NCI-H526 treated with DMSO at 0.1 percent for 48 hours (cell line): ENCODE measurements around the gene HMGCS1.
"Not testable (repeated sequence)": the region's sequence is repeated elsewhere in the genome, so short reads cannot be mapped to it uniquely, and the experiment has no call there.

Experiments
- DNase-seq: peaks from one replicate; lab custom pipeline; 2025; lab: John Stamatoyannopoulos, UW

HMGCS1 gene

GRCh38 chr5:43273552-43273951 is 39.7 kb downstream of the HMGCS1 start:
- no peak for DNase-seq

GRCh38 chr5:43270645-43271044 is 42.6 kb downstream of the HMGCS1 start:
- DNase-seq: no peak

DNA sequence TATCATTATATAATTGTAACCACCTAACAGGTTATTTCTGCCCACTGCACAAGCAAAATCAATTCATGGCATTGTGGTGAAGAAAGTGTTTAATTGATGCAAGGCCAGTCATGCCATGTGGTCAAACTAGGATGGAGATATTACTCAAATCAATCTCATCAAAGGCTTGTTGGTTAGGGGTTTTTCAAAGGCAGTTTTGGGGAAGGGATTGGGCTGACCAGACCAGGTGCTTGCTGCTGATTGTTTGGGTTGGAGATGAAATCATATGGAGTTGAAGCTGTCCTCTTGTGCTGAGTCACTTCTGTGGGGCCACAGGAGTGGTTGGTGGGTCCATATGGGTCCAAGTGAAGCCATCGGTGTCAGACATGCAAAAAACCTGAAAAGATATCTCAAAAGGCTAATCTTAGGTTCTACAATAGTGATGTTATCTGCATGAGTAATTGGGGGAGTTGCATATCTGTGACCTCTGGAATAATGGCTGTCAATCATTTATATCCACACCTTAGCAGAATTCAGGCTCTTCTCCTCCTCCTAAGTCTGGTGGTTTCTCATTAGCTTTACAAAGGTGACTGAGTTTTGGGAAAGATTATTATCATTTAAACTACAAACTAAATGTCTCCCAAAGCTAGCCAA is 44.9 kb downstream of the HMGCS1 start:
- no peak for DNase-seq

- DNase-seq: not testable (repeated sequence)
These were observed 50.9 kb downstream of the HMGCS1 start for GRCh38 chr5:43262269-43262668.

DNA sequence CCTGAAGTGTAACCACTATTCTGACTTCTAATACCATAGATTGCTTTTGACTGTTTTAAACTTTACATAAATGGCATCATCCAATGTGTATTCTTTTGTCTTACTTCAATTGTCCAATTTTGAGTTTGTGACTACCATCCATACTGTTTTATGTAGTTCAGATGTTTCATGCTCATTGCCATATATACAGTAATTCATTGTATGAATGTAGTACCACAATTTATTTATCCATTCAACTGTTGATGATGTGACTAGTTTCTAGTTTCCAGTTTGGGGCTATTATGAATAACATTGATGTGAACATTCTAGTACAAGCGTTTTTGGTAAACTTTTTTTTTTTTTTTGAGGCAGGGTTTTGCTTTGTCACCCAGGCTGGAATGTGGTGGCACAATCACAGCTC is 55.1 kb downstream of the HMGCS1 start:
- no peak for DNase-seq

DNA sequence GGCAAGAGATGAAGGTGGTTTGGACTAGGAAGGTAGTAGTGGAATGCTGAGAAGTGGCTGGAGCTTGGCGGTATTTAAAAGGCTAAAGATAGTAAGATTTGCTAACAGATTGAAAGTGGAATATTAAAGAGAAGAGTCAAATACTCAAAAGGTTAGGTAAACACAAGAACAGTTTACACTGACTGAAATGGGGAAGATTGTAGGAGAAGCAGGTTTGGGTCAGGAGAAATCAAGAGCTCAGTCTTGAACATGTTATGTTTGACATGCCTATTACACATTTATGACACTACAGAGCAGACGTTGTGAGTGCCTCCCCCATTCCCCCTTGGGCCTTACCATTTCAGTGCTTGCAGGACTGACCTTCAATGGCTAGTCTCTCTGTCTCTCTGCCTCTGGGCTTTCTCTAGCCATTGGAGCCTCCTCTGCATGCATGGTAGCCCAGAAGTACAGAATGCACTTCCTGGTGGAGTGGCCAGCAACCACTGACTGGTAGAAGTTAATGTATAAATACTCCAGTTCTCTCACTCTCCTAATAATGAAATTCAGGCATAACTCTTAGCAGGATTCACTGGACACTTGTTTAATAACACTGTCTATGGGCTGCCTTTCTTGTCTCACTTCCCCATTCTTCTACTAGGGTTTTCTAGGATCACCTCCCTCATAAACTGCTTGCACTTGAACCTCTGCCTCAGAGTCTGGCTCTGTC is 56.8 kb downstream of the HMGCS1 start:
- no peak for DNase-seq

DNA sequence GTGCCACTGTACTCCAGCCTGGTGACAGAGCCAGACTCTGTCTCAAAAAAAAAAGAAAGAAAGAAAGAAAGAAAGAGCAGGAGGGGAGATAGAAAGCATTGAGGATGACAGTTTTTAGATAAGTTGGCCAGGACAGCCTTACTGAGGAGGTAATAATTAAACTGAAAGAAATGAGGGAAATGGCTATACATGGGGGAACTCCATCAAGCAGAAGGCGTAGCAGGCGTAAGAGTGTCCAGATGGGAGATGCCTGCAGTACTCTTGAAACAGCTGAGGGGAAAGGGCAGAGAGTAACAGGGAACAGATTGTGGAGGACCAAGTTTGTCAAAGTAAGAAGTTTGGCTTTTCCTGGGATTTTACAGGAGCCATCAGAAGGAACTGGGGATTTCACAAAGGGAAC is 57.5 kb downstream of the HMGCS1 start:
- no peak for DNase-seq

- no peak for DNase-seq
These were observed 61.5 kb downstream of the HMGCS1 start for GRCh38 chr5:43251754-43252153.

DNA sequence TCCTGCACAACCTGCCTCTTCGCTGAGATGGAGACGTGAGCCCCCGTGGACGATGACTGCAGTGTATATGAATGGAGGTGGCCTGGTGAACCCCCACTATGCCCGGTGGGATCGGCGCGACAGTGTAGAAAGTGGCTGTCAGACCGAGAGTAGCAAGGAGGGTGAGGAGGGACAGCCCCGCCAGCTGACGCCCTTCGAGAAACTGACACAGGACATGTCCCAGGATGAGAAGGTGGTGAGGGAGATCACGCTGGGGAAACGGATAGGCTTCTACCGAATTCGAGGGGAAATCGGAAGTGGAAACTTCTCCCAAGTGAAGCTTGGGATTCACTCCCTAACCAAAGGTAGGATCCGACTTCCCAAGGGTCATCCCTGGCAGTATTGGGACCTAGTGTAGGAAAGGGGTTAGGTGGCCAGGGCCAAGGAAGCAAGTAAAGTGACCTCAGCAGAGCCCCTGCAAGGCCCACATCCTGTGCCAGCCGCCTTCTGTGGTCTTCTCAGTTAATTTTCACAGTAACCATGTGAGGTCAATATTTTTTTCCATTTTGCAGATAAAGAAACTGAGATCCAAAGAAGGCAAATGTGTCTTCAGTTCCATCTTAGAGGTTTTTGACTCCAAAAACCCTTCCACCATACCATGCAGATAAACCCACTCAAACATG is 67.4 kb downstream of the HMGCS1 start:
- no peak for DNase-seq

DNA sequence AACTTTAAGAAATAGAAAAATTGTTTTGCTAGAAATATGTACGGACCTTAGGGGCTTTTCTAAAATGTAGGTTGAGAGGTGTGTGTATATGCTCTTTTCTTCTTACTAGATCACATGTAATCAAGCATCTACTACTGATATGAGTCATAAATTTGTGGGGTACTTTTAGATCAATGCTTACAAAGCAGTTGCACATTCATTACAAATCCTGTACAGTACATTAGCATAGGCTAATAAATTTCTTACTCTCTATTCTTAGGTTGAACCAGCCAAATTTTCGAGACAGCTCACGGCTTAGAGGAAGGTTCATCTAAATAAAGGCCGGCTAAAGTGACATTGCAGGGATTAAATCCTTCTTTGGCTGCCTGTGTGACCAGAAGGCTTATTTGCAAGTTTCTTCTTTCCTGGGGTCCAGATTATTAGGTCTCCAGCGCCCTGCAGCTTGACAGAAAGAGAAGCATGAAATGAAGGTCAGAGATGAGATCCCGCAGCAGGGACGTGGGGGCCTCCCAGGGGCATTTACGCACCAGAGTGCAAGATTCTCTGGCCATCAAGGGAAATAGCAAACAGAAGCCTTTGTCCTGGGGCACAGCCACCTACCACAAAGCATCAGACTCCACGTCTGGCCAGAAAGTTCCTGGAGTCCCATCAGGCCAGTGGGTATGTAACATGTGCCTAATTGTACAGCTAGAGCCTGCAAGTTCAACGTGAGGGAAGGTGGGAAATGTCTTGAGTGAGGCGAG is 68.2 kb downstream of the HMGCS1 start:
- DNase-seq: no peak

GRCh38 chr5:43243270-43243669 is 69.9 kb downstream of the HMGCS1 start:
- no peak for DNase-seq

GRCh38 chr5:43242196-43242595 is 71.0 kb downstream of the HMGCS1 start:
- DNase-seq: no peak
